ENCODE measurements around the gene MTOR.

The MTOR gene

DNA sequence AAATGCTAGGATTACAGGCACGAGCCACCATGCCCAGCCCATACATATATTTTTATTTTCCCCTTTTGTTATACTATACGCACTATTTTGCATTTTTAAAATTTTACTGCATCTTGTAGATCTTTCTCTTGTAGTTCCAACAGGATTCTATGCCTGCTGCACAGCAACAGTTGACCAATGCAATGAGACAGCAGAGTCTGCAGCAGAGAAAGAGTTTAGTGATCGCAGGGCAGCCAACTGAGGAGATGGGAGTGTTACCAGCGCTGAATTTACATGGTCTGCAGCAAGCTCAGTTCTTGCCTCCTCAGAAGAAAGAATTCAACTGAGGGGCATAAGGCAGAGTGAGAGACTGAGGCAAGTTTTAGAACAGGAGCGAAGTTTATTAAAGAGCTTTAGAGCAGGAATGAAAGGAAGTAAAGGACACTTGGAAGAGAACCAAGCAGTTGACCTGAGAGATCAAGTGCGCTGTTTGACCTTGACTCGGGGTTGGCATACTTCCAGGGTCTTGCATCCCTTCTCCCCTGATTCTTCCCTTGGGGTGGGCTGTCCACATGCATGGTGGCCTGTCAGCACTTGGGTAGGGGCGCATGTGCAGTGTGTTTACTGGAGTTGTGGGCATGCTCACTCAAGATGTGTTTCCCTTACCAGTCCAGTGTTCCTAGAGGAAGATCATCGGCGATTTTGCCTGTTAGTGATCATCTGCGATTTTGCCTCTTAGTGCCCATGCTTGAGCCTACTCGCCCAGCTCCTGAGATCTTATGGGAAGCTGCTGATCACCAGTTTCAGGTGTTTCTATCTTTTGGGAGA, 4.1 kb upstream of the MTOR start:
- no peak for DNase-seq (ENCODE audit: low spot score)
- TF ChIP-seq, protein P1, sequence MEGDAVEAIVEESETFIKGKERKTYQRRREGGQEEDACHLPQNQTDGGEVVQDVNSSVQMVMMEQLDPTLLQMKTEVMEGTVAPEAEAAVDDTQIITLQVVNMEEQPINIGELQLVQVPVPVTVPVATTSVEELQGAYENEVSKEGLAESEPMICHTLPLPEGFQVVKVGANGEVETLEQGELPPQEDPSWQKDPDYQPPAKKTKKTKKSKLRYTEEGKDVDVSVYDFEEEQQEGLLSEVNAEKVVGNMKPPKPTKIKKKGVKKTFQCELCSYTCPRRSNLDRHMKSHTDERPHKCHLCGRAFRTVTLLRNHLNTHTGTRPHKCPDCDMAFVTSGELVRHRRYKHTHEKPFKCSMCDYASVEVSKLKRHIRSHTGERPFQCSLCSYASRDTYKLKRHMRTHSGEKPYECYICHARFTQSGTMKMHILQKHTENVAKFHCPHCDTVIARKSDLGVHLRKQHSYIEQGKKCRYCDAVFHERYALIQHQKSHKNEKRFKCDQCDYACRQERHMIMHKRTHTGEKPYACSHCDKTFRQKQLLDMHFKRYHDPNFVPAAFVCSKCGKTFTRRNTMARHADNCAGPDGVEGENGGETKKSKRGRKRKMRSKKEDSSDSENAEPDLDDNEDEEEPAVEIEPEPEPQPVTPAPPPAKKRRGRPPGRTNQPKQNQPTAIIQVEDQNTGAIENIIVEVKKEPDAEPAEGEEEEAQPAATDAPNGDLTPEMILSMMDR (IDR thresholded peaks at IDR 0.05; ENCODE audit: borderline replicate concordance, control extremely low read depth, extremely low read depth, insufficient read depth, missing control alignments), result no peak
- in situ Hi-C loops (cut with MboI; ENCODE audit: low sequenced_read_pairs, unreplicated experiment), result no loop called here

- TF ChIP-seq, protein P1 (IDR thresholded peaks at IDR 0.05; ENCODE audit: borderline replicate concordance, control extremely low read depth, extremely low read depth, insufficient read depth, missing control alignments), result no peak
- in situ Hi-C loops (cut with MboI; ENCODE audit: low sequenced_read_pairs, unreplicated experiment), result no loop called here
- no peak for DNase-seq (ENCODE audit: low spot score)
Measured at GRCh38 chr1:11256299-11256698, 6.1 kb downstream of the MTOR start.

DNA sequence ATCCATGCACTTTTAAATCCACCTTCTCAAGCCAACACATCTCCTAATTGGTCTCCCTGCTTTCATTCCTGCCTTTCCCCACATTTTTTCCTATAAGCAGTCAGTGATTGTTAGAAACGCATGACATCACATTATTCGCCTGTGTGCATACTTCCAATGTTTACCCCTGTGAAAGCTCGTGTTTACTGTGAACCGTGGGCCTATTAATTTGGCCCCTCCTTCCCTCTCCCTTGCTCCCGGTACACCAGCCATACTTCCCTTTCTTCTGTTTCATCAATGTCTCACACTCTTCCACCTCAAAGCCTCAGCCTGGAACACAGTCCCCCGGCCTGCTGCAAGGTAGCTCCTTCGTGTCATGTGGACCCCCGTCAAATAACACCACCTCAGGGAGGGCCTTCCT, 9.1 kb downstream of the MTOR start:
- DNase-seq (ENCODE audit: low spot score), result no peak
- in situ Hi-C loops (cut with MboI; ENCODE audit: low sequenced_read_pairs, unreplicated experiment), result no loop called here
- TF ChIP-seq, protein P1 (IDR thresholded peaks at IDR 0.05; ENCODE audit: borderline replicate concordance, control extremely low read depth, extremely low read depth, insufficient read depth, missing control alignments), result no peak

- TF ChIP-seq, protein P1 (IDR thresholded peaks at IDR 0.05; ENCODE audit: borderline replicate concordance, control extremely low read depth, extremely low read depth, insufficient read depth, missing control alignments), result no peak
- no peak for DNase-seq (ENCODE audit: low spot score)
- in situ Hi-C loops (cut with MboI; ENCODE audit: low sequenced_read_pairs, unreplicated experiment), result no loop called here
Measured at GRCh38 chr1:11252538-11252937, 9.8 kb downstream of the MTOR start.

DNA sequence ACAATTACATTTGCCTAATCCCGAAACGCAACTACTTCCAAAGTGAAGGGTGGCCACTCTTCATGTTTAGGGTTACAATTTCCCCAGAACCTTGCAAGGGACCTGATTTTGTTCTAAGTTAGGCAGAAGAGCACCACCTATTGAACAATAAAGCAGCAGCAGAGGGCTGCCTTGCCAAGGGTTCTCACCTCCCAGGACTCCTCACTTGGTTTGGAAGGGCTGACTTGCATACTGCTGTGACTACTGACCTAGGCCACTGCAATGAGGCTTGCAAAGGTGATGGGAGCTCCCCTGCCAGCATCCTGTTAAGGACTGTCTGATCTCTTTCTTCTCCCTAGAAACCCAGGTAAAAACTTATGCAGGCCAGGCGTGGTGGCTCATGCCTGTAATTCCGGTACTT, 14.2 kb downstream of the MTOR start:
- TF ChIP-seq, protein P1 (IDR thresholded peaks at IDR 0.05; ENCODE audit: borderline replicate concordance, control extremely low read depth, extremely low read depth, insufficient read depth, missing control alignments), result no peak
- DNase-seq (ENCODE audit: low spot score), result no peak
- in situ Hi-C loops (cut with MboI; ENCODE audit: low sequenced_read_pairs, unreplicated experiment), result no loop called here

DNA sequence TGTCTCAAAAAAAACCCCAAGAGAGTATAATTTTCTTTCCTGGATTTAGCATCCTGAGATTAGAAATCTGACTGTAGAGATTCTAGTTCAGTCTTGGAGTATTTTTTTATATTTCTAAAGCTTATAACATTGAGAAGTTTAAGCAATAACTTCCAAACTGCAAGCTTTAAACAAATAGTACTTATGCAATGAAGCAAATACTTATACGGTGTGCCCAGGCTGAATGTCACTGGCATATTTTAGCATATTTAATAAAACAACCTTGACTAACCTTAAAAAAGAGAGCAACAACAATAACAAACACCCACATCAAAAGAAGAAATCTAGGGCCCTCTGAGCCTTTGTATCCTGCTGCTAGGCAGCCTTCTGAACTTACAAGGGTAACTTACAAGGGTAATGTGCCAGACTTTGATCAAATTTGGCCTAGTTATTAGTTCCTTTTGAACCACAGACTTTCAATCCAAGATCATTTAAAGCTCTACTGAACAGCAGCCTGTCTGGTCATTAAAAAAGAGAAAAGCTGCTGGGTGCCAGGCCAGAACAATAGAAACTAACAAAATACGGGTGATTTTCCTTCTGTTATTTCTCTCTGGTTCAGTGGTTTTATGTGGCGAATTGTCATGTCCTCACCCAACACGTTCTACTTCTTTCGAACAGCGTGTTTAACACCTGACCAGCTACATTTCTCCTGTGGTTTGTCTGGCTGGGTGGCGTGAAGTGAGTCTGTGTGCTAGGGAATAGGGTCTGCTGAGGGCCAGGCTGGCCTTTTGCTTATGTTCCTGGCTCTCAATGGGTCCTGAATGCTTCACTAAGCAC, 16.2 kb downstream of the MTOR start:
- in situ Hi-C loops (cut with MboI; ENCODE audit: low sequenced_read_pairs, unreplicated experiment), result no loop called here

More for the DNA sequence above, 16.2 kb downstream of the MTOR start:
- TF ChIP-seq, protein P1 (IDR thresholded peaks at IDR 0.05; ENCODE audit: borderline replicate concordance, control extremely low read depth, extremely low read depth, insufficient read depth, missing control alignments), result no peak
- DNase-seq (ENCODE audit: low spot score), result no peak

All from GM13976 (cell line).